WI38 (cell line): ENCODE measurements around the gene MELTF.
"Not testable (repeated sequence)": the region's sequence is repeated elsewhere in the genome, so short reads cannot be mapped to it uniquely, and the experiment has no call there.

Experiments used
- H3K4me3 ChIP-seq: 2 replicates; pipeline ENCODE4 v1.5.1; 2011; ENCODE audit warnings: low read depth, mild to moderate bottlenecking, control low read depth, low read length
- CTCF ChIP-seq: IDR thresholded peaks from 2 replicates; pipeline ENCODE4 v1.5.1; 2012; ENCODE audit warnings: low read depth, mild to moderate bottlenecking, control low read depth, low read length

The MELTF gene

GRCh38 chr3:197029511-197030167 is at the start of gene MELTF:
MELTF (minus strand) TSS chr3:197029817; CDS start chr3:197029702, 115 bp downstream.
- peak within 1 kb of the TSS; percentile 43 for H3K4me3 ChIP-seq
- peak; percentile 44; the same call in 1 of the 2 replicates for TF ChIP-seq CTCF

- TF ChIP-seq CTCF, result no peak
- H3K4me3 ChIP-seq, result no peak overlapping the region
Measured at GRCh38 chr3:197076415-197076814, 46.8 kb upstream of the MELTF start.

GRCh38 chr3:197068077-197068476 is 38.5 kb upstream of the MELTF start:
- no peak overlapping the region for H3K4me3 ChIP-seq

GRCh38 chr3:197064771-197065170 is 35.2 kb upstream of the MELTF start:
- no peak for TF ChIP-seq CTCF

More at GRCh38 chr3:197068077-197068476, 38.5 kb upstream of the MELTF start:
- TF ChIP-seq CTCF, result no peak

GRCh38 chr3:197062446-197062845 is 32.8 kb upstream of the MELTF start:
- TF ChIP-seq CTCF, result no peak
- no peak overlapping the region for H3K4me3 ChIP-seq

More at GRCh38 chr3:197064771-197065170, 35.2 kb upstream of the MELTF start:
- no peak overlapping the region for H3K4me3 ChIP-seq

- H3K4me3 ChIP-seq, result not testable (repeated sequence)
Measured at GRCh38 chr3:197051637-197052036, 22.0 kb upstream of the MELTF start.

GRCh38 chr3:197050511-197050910 is 20.9 kb upstream of the MELTF start:
- TF ChIP-seq CTCF, result no peak
- no peak overlapping the region for H3K4me3 ChIP-seq

- no peak for TF ChIP-seq CTCF
- H3K4me3 ChIP-seq, result no peak overlapping the region
Measured at GRCh38 chr3:197042539-197042938, 12.9 kb upstream of the MELTF start.
